ENCODE data around the gene CPPED1.

CPPED1 gene

DNA sequence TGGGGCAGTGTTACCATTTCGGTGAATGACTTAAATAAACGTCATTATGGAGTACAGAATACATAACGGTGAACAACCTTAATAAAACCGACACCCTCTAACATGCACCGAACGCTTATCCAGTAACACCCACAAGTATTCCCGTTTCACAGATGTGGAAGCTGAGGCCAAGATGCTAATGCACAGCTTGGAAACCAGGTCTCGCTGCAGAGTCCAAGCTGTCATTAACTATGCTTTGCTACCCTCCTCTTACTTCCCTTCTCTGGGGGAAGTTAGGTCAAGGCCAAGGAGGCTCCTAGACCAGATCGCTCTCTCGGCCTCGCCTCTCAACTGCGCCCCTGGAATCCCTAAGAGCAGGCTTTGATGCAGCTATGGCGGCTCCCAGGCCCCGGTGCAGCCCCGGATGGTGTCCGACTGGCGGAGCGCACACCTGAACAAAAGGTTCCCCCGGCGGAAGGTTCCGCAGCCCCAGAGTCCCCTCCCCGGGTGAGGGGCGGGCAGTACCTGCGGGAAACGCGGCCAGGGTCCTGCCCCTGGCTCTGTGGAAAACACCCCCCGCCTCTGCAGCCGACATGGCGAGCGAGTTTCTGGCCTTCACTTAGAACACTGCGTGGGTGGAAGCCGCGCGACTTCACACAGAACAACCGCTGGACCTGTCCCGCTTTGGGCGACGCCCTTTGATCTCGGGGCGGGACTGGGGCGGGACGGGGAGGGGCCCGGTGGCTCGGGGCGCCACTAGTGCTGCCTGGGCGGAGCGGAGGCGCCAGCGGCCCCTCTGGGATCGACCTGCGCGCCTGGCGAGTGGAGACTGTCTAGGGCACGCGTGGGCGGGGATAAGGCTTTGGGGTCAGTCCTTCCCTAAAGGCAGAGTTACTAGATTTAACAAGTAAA is at the start of gene CPPED1:
Gene CPPED1 (minus strand): TSS at position 685 of the 891 bp plus-strand sequence. CDS start 111 bp downstream, at position 574.
- DNase-seq (ENCODE audit: extremely low read depth, low read depth): peak; percentile 64
- TF ChIP-seq CTCF (IDR thresholded peaks at IDR 0.05; ENCODE audit: low read depth, low read length, missing control alignments): no peak
- H3K4me3 ChIP-seq (replicated peaks; ENCODE audit: low read depth, low read length): peak within 1 kb of the TSS; percentile 72

- no peak for DNase-seq (ENCODE audit: extremely low read depth, low read depth)
- TF ChIP-seq CTCF (IDR thresholded peaks at IDR 0.05; ENCODE audit: low read depth, low read length, missing control alignments): no peak
- H3K4me3 ChIP-seq (replicated peaks; ENCODE audit: low read depth, low read length): no peak overlapping the region
Observed at GRCh38 chr16:12850186-12850585, 46.5 kb upstream of the CPPED1 start.

GRCh38 chr16:12846592-12846991 is 42.9 kb upstream of the CPPED1 start:
- H3K4me3 ChIP-seq (replicated peaks; ENCODE audit: low read depth, low read length): no peak overlapping the region
- TF ChIP-seq CTCF (IDR thresholded peaks at IDR 0.05; ENCODE audit: low read depth, low read length, missing control alignments): no peak
- no peak for DNase-seq (ENCODE audit: extremely low read depth, low read depth)

DNA sequence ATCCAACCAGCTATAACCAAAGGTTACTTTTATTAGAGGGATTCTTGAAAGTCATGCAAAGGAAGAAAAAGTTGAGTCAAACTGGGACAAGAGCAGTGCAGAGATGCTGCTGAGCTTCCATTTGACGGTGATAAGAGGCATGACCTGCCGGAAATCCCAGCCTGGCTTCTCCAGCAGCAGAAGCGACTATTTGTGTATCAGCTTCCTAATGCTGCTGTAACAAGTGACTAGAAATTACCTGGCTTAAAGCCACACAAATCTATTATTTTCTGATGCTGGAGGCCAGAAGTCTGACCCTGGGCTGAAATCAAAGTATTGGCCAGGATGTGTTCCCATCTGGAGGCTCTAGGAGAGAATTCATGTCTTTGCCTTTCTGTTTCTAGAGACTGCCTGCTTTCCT is 41.6 kb upstream of the CPPED1 start:
- H3K4me3 ChIP-seq (replicated peaks; ENCODE audit: low read depth, low read length): no peak overlapping the region
- TF ChIP-seq CTCF (IDR thresholded peaks at IDR 0.05; ENCODE audit: low read depth, low read length, missing control alignments): no peak
- DNase-seq (ENCODE audit: extremely low read depth, low read depth): no peak

GRCh38 chr16:12837756-12838155 is 34.1 kb upstream of the CPPED1 start:
- no peak for DNase-seq (ENCODE audit: extremely low read depth, low read depth)
- no peak overlapping the region for H3K4me3 ChIP-seq (replicated peaks; ENCODE audit: low read depth, low read length)
- TF ChIP-seq CTCF (IDR thresholded peaks at IDR 0.05; ENCODE audit: low read depth, low read length, missing control alignments): no peak

GRCh38 chr16:12837291-12837690 is 33.6 kb upstream of the CPPED1 start:
- no peak overlapping the region for H3K4me3 ChIP-seq (replicated peaks; ENCODE audit: low read depth, low read length)
- DNase-seq (ENCODE audit: extremely low read depth, low read depth): no peak
- no peak for TF ChIP-seq CTCF (IDR thresholded peaks at IDR 0.05; ENCODE audit: low read depth, low read length, missing control alignments)
